ENCODE measurements around the gene CEP68. TPM values are rescaled to one million over a fixed set of nuclear protein-coding genes. Genes with fewer than 3 reads are reported as not detected.

Gene CEP68
- total RNA-seq, 1 donor from 2014 or later: 38.3 TPM

GRCh38 chr2:65053199-65053598 lies 3.0 kb upstream of the CEP68 start:
- H3K4me1 Mint-ChIP-seq (ENCODE audit: low read depth, unreplicated experiment): peaks cover 10% of the 10 kb centered on the region
- H3K4me3 Mint-ChIP-seq (ENCODE audit: unreplicated experiment): no peak overlapping the region
- no peak overlapping the region for H3K27ac Mint-ChIP-seq (ENCODE audit: unreplicated experiment)
- peaks cover 5% of the 10 kb centered on the region for H3K9me3 Mint-ChIP-seq (ENCODE audit: unreplicated experiment)
- H3K36me3 Mint-ChIP-seq (ENCODE audit: unreplicated experiment): no peaks in the 10 kb centered on the region
- DNase-seq: no peak
- peaks cover 4% of the 10 kb centered on the region for H3K27me3 Mint-ChIP-seq (ENCODE audit: unreplicated experiment)
- no peak for TF ChIP-seq CTCF (IDR thresholded peaks at IDR 0.05; ENCODE audit: partially characterized antibody, unreplicated experiment)

GRCh38 chr2:65054749-65055421 lies 1.3 kb upstream of the CEP68 start:
- no peak for TF ChIP-seq CTCF (IDR thresholded peaks at IDR 0.05; ENCODE audit: partially characterized antibody, unreplicated experiment)
- Mint-ChIP-seq H3K36me3 (ENCODE audit: unreplicated experiment) (no peaks in the 10 kb centered on the region), H3K4me3 (ENCODE audit: unreplicated experiment) (peak overlapping the region; percentile 97), H3K4me1 (ENCODE audit: low read depth, unreplicated experiment) (peaks cover 21% of the 10 kb centered on the region), H3K9me3 (ENCODE audit: unreplicated experiment) (peaks cover 5% of the 10 kb centered on the region), H3K27ac (ENCODE audit: unreplicated experiment) (peak overlapping the region; percentile 68), H3K27me3 (ENCODE audit: unreplicated experiment) (peaks cover 4% of the 10 kb centered on the region)
- no peak for DNase-seq

- peak; percentile 64 for DNase-seq
- TF ChIP-seq CTCF (IDR thresholded peaks at IDR 0.05; ENCODE audit: partially characterized antibody, unreplicated experiment): no peak
- H3K4me1 Mint-ChIP-seq (ENCODE audit: low read depth, unreplicated experiment): peaks cover 21% of the 10 kb centered on the region
- H3K4me3 Mint-ChIP-seq (ENCODE audit: unreplicated experiment): peak overlapping the region; percentile 97
- peaks cover 5% of the 10 kb centered on the region for H3K9me3 Mint-ChIP-seq (ENCODE audit: unreplicated experiment)
- peak overlapping the region; percentile 91 for H3K27ac Mint-ChIP-seq (ENCODE audit: unreplicated experiment)
- no peaks in the 10 kb centered on the region for H3K36me3 Mint-ChIP-seq (ENCODE audit: unreplicated experiment)
- H3K27me3 Mint-ChIP-seq (ENCODE audit: unreplicated experiment): peaks cover 4% of the 10 kb centered on the region
These were observed 598 bp upstream of the CEP68 start for GRCh38 chr2:65055422-65056214.

GRCh38 chr2:65057054-65057375 lies 799 bp downstream of the CEP68 start:
- Mint-ChIP-seq H3K4me1 (ENCODE audit: low read depth, unreplicated experiment) (peaks cover 29% of the 10 kb centered on the region), H3K9me3 (ENCODE audit: unreplicated experiment) (peaks cover 5% of the 10 kb centered on the region), H3K27me3 (ENCODE audit: unreplicated experiment) (peaks cover 4% of the 10 kb centered on the region), H3K27ac (ENCODE audit: unreplicated experiment) (peak overlapping the region; percentile 99), H3K36me3 (ENCODE audit: unreplicated experiment) (no peaks in the 10 kb centered on the region), H3K4me3 (ENCODE audit: unreplicated experiment) (peak overlapping the region; percentile 100)
- no peak for DNase-seq
- TF ChIP-seq CTCF (IDR thresholded peaks at IDR 0.05; ENCODE audit: partially characterized antibody, unreplicated experiment): no peak

Data from glutamatergic neuron (in vitro differentiated cells).